GM19238 (cell line): ENCODE results near the gene TMEM109.

ENCODE experiments used
- DNase-seq: peaks from one replicate; pipeline ENCODE4 v3.0.0; 2011; ENCODE audit warnings: low spot score; ENCODE audit not compliant: insufficient read length

TMEM109 gene

DNA sequence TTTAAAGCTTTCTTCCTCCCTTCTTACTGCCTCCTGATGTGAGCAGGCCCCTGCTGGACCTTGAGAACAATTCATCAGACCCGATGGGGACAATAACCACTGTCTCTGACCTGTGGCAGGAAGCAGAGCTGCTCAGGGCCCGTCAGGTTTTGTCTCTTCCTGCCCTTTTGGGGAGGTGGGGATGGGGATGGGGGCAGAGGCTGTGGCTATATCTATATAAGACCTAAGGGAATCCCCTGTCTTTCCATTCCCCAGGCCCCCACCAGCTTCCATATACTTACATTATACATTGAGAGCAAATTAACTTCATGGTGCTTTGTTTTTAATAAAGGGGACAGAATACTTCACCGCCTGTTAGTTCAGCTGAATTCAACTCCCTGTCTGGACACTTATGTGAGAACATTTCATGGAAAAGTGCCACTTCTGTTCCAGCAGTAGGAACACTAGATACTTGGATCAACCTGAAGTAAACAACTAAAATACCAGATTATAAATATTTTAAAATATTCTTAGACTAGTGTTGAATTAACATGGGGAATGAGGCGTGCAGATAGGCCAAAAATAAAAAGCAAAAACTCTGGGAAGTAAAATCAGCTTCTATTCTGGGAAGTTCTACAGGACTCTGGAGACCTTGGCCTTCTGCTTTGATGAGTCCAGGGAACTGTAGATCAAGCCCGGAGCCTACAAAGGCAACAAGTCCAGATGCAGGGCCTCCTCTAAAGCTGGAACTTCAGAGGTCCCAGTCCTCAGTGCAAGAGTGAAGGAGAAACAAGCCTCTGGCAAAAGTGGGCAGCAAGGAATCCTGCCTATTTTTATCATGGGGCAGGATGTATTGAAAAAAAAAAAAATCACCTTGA lies 35.5 kb upstream of the TMEM109 start:
- no peak for DNase-seq

DNA sequence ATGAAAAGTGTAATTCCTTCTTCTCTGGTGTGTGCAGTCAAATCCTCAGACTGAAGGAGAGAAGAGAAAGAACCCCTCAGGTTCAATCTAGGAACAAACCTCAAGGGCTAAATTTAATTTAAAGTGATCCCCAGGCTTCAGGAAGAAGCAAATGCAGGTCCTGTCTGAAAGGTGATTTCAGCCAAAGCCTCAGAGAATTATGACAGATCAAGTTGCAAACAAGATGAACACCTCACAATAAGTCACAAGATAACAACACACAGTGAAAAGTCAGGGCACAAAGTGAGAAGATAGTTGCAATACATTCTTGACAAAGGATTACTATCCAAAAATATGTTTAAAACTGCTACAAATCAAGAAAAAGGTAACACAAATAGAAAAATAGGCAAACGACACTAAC lies 34.9 kb upstream of the TMEM109 start:
- DNase-seq, result no peak

GRCh38 chr11:60879971-60880588 lies 33.9 kb upstream of the TMEM109 start:
- no peak for DNase-seq

DNA sequence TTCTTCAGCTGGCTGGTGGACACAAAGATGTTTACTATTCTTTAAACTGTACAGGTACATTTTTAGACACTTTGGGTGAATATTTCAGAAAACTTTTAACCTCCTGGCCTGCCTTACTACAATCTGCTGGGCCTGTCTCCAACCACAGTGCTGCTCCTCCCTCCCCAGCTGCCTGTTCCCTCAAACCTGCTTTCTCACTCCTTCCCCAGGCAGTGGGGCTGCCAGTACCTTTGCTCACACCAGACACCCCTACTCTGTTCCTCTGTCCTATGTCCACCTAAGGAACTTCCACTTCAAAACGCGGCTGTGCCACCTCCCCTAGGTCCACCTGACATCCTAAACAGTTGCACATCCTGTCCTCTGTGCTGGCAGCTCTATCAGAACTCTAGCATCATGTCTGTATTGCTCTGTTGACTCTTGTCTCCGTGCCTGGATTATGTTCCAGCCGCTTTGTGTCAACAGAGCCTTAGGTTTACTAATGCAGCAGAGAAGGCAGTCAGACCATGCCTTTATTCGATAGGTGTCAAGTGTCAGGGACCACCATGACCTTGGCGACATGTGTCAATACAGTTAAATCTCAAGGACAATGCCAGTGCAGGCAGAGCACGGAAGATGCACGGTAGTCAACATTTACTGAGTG lies 33.2 kb upstream of the TMEM109 start:
- no peak for DNase-seq

GRCh38 chr11:60887556-60887955 lies 26.4 kb upstream of the TMEM109 start:
- no peak for DNase-seq

- no peak for DNase-seq
These were observed 24.1 kb upstream of the TMEM109 start for GRCh38 chr11:60889869-60890311.

DNA sequence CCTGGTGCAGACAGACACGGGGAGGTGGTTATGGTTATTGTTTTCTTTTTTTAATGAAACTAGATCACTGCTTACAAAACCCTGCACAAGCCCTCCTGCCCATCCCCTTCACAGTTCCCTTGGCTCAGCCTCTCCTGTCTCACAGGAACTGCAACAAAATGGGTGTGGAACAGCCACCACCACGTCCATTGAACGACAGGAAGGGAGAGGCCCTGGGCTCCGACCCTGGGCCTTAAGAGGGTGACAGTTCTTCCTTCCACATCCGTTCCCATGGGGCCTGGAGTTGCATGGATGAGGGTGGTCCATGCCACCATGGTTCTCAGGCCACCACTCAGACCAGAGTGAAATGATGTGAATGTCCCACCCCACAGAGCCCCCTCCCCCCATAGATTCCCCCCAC lies 23.3 kb upstream of the TMEM109 start:
- DNase-seq, result no peak

DNA sequence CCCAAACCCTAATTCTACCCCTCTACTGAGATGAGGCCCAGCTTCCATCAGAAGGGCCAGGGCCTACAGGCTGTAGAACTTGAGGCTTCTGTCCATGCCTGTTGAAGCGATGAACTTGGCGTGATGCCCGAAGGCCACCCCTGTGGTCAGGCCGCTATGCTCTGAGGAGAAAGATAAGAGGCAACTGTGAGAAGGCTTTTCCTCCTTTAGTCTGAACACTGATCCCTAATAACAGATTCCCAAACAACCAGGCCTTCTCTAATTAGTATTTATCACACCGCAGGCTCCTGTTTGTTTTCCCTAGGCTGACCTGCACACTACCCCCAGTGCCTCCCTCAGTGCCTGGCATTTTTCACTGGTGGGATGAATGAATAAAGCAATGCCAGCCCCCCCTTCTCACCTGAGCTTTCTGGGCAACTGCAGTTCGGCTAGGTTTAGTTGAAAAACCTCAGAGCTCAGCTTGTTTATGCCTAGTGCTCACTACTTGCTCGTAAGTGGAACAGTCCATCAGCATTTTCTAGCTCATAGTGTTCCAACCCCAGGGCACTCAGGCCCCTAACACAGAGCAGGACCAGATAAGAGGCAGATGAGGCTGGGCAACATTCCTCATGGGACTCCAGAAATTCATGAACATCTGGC lies 22.7 kb upstream of the TMEM109 start:
- DNase-seq, result no peak

- no peak for DNase-seq
These were observed 18.3 kb upstream of the TMEM109 start for GRCh38 chr11:60895687-60896086.

- no peak for DNase-seq
These were observed 16.5 kb upstream of the TMEM109 start for GRCh38 chr11:60897496-60897895.

GRCh38 chr11:60899046-60899936 lies 14.7 kb upstream of the TMEM109 start:
- no peak for DNase-seq

GRCh38 chr11:60899977-60900376 lies 14.0 kb upstream of the TMEM109 start:
- DNase-seq, result no peak

DNA sequence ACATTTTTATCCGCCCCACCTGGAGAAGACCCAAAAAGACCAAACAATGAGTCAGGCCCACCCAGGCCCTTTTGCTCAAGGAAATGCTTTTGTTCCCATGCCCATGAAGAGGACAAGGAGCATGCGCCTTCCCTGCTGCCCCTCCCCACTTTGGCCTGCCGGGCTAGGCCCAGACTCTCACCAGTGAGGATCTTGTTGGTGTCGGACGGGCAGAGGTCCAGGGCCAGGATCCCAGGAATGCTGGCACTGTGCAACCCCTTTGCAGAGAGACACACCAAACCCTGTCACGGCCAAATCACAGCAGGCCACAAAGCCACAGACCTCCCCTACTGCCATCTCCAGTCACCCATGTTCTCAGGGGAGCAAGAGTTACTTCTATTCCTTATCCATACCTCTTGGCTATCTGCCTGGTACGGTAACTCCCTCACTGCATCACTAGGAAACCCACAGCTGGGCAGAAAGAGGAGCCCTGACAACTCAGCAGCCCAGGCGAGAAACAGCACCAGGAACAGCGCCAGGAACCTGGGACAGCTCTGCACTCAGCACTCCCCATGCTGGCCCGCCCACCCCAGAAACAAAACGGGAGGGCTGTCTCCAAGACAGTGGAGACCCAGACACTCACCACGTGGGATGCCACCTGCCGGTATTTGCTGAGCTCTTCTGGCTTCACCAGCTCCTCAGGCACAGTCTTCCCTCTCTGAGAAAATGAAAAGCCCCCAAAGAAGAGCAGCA lies 13.1 kb upstream of the TMEM109 start:
- DNase-seq, result no peak

DNA sequence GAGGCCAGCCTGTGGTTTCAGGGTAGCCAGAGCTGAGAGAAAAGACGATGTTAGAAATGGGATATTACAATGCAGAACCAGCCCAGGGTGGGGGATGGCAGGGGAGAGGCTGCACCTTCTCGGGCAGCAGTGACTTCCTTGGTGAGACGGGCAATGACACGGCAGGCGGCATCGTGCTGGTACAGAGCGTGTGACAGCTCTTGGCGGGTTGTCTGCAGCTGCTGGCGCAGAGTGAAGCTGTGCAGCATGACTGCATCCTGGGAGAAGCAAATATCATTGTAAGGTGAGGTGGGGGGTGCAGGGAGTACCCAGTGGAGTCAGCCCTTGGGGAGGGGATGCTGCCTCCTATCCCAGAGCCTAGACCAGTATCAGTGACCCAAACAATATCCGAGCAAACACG lies 11.3 kb upstream of the TMEM109 start:
- no peak for DNase-seq

DNA sequence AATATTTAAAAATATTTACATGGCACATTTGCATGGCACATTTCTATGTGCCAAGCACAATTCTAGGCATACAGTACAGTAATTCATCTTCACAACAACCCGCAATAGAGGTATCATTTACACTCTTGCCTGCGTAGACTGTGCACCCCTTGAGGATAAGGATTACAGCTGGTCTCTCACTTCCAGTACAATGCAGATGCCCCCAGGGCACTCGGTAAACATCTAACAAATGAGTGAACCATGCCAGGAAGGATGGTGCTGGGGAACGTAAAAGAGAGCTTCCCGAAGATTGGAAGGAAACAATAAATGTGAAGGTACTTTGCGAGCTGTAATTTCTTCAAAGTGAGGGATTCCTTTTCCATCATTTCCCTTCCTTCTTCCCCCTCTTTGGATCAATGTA lies 8.9 kb upstream of the TMEM109 start:
- no peak for DNase-seq

GRCh38 chr11:60905551-60906113 lies 8.3 kb upstream of the TMEM109 start:
- no peak for DNase-seq

GRCh38 chr11:60906132-60906972 lies 7.6 kb upstream of the TMEM109 start, which contains the start of gene PRPF19:
TSS of gene PRPF19 (minus strand) at chr11:60906585. CDS start at chr11:60906382, 203 bp downstream.
- DNase-seq, result peak; percentile 92

DNA sequence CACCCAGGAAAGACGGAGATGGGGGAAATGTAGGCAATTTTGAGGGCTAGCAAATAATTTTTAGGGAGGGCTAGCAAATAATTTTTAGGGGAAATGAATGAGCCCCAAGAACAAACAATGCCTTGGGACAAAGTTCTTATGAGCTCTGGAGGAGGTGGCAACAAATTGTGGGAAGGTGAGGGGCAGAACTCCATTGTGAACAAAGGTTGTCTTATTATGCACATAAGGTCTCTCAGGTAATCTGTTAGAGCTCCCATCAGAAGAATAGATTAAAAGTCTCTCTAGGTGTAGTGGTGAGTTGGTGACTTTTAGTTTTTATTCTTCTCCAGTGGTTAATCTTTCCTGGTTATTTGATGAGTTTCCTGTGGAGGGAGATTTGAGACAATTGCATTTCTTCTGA lies 5.2 kb upstream of the TMEM109 start:
- no peak for DNase-seq
